ENCODE results near the gene EBF3.

The EBF3 gene

DNA sequence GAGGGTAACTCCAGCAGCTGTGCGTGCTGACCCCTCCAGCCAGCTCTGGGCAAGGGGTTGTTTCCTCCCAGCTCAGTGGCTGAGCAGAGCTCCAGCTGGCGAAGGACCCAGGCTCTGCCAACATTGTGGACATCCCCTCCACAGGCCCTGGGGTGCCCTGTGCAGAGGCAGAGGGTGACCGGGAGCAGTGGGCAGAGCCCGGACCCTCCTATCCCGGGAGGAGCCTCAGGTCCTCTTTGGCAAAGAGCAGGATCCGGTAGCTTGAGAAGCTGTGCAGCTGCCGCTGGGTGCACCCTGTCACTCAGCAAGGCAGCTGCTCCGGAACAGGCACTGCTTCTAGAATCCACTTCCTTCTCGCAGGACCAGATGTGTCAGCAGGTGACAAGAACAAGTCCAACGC is 175.9 kb downstream of the EBF3 start:
- TF ChIP-seq, protein P1, sequence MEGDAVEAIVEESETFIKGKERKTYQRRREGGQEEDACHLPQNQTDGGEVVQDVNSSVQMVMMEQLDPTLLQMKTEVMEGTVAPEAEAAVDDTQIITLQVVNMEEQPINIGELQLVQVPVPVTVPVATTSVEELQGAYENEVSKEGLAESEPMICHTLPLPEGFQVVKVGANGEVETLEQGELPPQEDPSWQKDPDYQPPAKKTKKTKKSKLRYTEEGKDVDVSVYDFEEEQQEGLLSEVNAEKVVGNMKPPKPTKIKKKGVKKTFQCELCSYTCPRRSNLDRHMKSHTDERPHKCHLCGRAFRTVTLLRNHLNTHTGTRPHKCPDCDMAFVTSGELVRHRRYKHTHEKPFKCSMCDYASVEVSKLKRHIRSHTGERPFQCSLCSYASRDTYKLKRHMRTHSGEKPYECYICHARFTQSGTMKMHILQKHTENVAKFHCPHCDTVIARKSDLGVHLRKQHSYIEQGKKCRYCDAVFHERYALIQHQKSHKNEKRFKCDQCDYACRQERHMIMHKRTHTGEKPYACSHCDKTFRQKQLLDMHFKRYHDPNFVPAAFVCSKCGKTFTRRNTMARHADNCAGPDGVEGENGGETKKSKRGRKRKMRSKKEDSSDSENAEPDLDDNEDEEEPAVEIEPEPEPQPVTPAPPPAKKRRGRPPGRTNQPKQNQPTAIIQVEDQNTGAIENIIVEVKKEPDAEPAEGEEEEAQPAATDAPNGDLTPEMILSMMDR (IDR thresholded peaks at IDR 0.05; ENCODE audit: borderline replicate concordance, extremely low read depth, low read length, poor library complexity, severe bottlenecking) = no peak
- no peak for TF ChIP-seq EZH2 (IDR thresholded peaks at IDR 0.05; ENCODE audit: borderline replicate concordance, low read depth, low read length, severe bottlenecking)
- Histone ChIP-seq H3K4me3 (ENCODE audit: low read depth in 1 of 2, low read length in 2 of 2) (no peak overlapping the region), H2AFZ (ENCODE audit: low read depth, low read length) (no peak overlapping the region), H3K27ac (ENCODE audit: low read length) (no peak overlapping the region), H3K36me3 (ENCODE audit: insufficient read depth, low read length) (no peaks in the 10 kb centered on the region), H3K9me3 (ENCODE audit: insufficient read depth, low read length, severe bottlenecking) (no peaks in the 10 kb centered on the region), H3K9ac (ENCODE audit: low read depth, low read length) (no peak overlapping the region), H3K4me2 (ENCODE audit: insufficient read depth, low read length) (no peak overlapping the region), H3K4me1 (ENCODE audit: insufficient read depth, low read length) (no peaks in the 10 kb centered on the region), H3K27me3 (ENCODE audit: insufficient read depth, low read length, poor library complexity) (no peaks in the 10 kb centered on the region), H3K79me2 (ENCODE audit: insufficient read depth, low read length) (no peaks in the 10 kb centered on the region), H4K20me1 (ENCODE audit: insufficient read depth, low read length) (no peaks in the 10 kb centered on the region)
- no peak for ATAC-seq (ENCODE audit: insufficient read depth, low read depth)
- no peak for DNase-seq

DNA sequence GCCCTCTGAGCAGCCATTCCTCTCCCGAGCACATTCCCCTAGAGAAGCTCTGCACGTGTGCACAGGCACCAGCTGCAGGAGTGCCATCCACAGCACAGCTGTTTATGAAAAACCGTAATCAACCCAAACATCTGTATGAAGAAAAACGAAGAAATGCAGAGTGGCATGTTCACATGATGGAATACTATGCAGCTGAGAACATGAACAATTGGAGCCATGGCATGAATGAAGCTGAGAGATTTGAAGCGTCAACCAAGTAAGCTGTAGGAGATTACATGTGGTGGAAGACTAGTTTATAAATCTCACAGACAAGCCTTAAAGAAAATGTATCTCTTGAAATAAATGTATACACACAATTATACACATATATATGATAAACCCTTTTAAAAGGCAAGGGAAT is 176.5 kb downstream of the EBF3 start:
- Histone ChIP-seq H3K9me3 (ENCODE audit: insufficient read depth, low read length, severe bottlenecking) (no peaks in the 10 kb centered on the region), H4K20me1 (ENCODE audit: insufficient read depth, low read length) (no peaks in the 10 kb centered on the region), H3K36me3 (ENCODE audit: insufficient read depth, low read length) (no peaks in the 10 kb centered on the region), H3K4me2 (ENCODE audit: insufficient read depth, low read length) (no peak overlapping the region), H2AFZ (ENCODE audit: low read depth, low read length) (no peak overlapping the region), H3K27ac (ENCODE audit: low read length) (no peak overlapping the region), H3K27me3 (ENCODE audit: insufficient read depth, low read length, poor library complexity) (no peaks in the 10 kb centered on the region), H3K4me1 (ENCODE audit: insufficient read depth, low read length) (no peaks in the 10 kb centered on the region), H3K79me2 (ENCODE audit: insufficient read depth, low read length) (no peaks in the 10 kb centered on the region), H3K4me3 (ENCODE audit: low read depth in 1 of 2, low read length in 2 of 2) (no peak overlapping the region), H3K9ac (ENCODE audit: low read depth, low read length) (no peak overlapping the region)
- no peak for ATAC-seq (ENCODE audit: insufficient read depth, low read depth)
- TF ChIP-seq, protein P1 (IDR thresholded peaks at IDR 0.05; ENCODE audit: borderline replicate concordance, extremely low read depth, low read length, poor library complexity, severe bottlenecking) = no peak
- no peak for TF ChIP-seq EZH2 (IDR thresholded peaks at IDR 0.05; ENCODE audit: borderline replicate concordance, low read depth, low read length, severe bottlenecking)
- DNase-seq = no peak

DNA sequence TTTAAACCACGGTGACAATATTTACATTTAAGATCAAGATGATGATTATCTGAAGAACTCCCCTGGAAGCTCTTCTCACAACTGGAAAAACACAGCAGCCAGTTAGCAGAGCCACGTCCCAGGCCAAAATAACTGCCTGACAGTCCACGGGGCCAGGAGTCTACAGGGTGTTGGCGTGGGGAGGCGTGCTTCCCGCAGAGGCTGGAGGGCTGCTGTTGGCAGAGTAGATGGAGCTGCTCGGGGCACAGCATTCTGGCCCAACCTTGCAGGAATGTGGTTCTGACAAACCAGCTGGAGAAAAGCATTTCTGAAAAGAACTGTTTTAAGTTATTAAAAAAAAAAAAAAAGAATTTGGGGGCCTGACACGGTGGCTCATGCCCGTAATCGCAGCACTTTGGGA is 177.9 kb downstream of the EBF3 start:
- Histone ChIP-seq H3K79me2 (ENCODE audit: insufficient read depth, low read length) (no peaks in the 10 kb centered on the region), H3K36me3 (ENCODE audit: insufficient read depth, low read length) (no peaks in the 10 kb centered on the region), H3K9me3 (ENCODE audit: insufficient read depth, low read length, severe bottlenecking) (no peaks in the 10 kb centered on the region), H3K4me3 (ENCODE audit: low read depth in 1 of 2, low read length in 2 of 2) (no peak overlapping the region), H3K4me2 (ENCODE audit: insufficient read depth, low read length) (no peak overlapping the region), H2AFZ (ENCODE audit: low read depth, low read length) (no peak overlapping the region), H4K20me1 (ENCODE audit: insufficient read depth, low read length) (no peaks in the 10 kb centered on the region), H3K9ac (ENCODE audit: low read depth, low read length) (no peak overlapping the region), H3K4me1 (ENCODE audit: insufficient read depth, low read length) (no peaks in the 10 kb centered on the region), H3K27me3 (ENCODE audit: insufficient read depth, low read length, poor library complexity) (no peaks in the 10 kb centered on the region), H3K27ac (ENCODE audit: low read length) (no peak overlapping the region)
- DNase-seq = no peak
- TF ChIP-seq, protein P1 (IDR thresholded peaks at IDR 0.05; ENCODE audit: borderline replicate concordance, extremely low read depth, low read length, poor library complexity, severe bottlenecking) = no peak
- TF ChIP-seq EZH2 (IDR thresholded peaks at IDR 0.05; ENCODE audit: borderline replicate concordance, low read depth, low read length, severe bottlenecking) = no peak
- no peak for ATAC-seq (ENCODE audit: insufficient read depth, low read depth)

DNA sequence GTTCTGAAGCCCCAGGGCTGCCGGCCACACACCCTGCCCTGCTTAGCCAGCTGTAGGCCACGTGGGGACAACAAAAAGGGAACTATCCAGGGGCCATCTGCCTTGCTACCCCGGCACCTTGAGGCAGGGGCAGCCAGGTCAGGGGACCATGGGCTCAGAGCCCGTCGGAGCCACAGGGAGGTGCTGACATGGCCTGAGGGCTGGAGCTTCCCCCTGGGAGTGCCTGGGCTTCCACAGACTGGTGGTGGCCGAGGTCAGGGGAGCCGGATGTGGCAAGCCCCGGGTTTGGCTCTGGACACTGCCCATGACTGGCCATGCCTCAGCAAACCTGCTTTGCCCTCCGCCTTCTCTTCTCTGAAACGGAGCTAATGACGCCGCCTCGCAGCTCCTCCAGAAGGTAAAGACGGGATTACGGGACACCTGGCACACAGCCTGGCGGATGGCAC is 178.5 kb downstream of the EBF3 start:
- no peaks in the 10 kb centered on the region for H4K20me1 ChIP-seq (ENCODE audit: insufficient read depth, low read length)
- H2AFZ ChIP-seq (ENCODE audit: low read depth, low read length) = no peak overlapping the region
- no peaks in the 10 kb centered on the region for H3K36me3 ChIP-seq (ENCODE audit: insufficient read depth, low read length)
- no peak overlapping the region for H3K4me2 ChIP-seq (ENCODE audit: insufficient read depth, low read length)
- TF ChIP-seq, protein P1 (IDR thresholded peaks at IDR 0.05; ENCODE audit: borderline replicate concordance, extremely low read depth, low read length, poor library complexity, severe bottlenecking) = no peak
- no peak for TF ChIP-seq EZH2 (IDR thresholded peaks at IDR 0.05; ENCODE audit: borderline replicate concordance, low read depth, low read length, severe bottlenecking)
- H3K9ac ChIP-seq (ENCODE audit: low read depth, low read length) = no peak overlapping the region
- H3K4me1 ChIP-seq (ENCODE audit: insufficient read depth, low read length) = no peaks in the 10 kb centered on the region
- DNase-seq (no peak), ATAC-seq (ENCODE audit: insufficient read depth, low read depth) (no peak)
- H3K4me3 ChIP-seq (ENCODE audit: low read depth in 1 of 2, low read length in 2 of 2) = no peak overlapping the region
- H3K79me2 ChIP-seq (ENCODE audit: insufficient read depth, low read length) = no peaks in the 10 kb centered on the region
- H3K9me3 ChIP-seq (ENCODE audit: insufficient read depth, low read length, severe bottlenecking) = no peaks in the 10 kb centered on the region
- no peak overlapping the region for H3K27ac ChIP-seq (ENCODE audit: low read length)
- H3K27me3 ChIP-seq (ENCODE audit: insufficient read depth, low read length, poor library complexity) = no peaks in the 10 kb centered on the region
